ENCODE data around the gene COX5B. TPM values are rescaled to one million over a fixed set of nuclear protein-coding genes. Genes with fewer than 3 reads are reported as not detected.
"Not testable (repeated sequence)": the region's sequence is repeated elsewhere in the genome, so short reads cannot be mapped to it uniquely, and the experiment has no call there.

COX5B gene, protein sequence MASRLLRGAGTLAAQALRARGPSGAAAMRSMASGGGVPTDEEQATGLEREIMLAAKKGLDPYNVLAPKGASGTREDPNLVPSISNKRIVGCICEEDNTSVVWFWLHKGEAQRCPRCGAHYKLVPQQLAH
- total RNA-seq, result 1,345 TPM
- long read RNA-seq, transcript COX5B-201 (4 exons, 712 nt), result major isoform, 481 of 488 reads
- long read RNA-seq, partial matches to known transcripts, result 6 of 488 reads
- long read RNA-seq, other reads (novel, unspliced or antisense), result 1 of 488 reads

- intact Hi-C loops (cut with DNase I), result loop anchor here (1.0 kb wide), 1 partner anchor 18 kb away; the partner anchor contains the start of gene ACTR1B
- DNase-seq (ENCODE audit: missing footprints) (peak; percentile 100), ATAC-seq (peak; percentile 99)
Observed at GRCh38 chr2:97645695-97646629, at the start of gene COX5B. Gene COX5B (plus strand): TSS chr2:97646062. CDS start chr2:97646087, 25 bp downstream.

DNA sequence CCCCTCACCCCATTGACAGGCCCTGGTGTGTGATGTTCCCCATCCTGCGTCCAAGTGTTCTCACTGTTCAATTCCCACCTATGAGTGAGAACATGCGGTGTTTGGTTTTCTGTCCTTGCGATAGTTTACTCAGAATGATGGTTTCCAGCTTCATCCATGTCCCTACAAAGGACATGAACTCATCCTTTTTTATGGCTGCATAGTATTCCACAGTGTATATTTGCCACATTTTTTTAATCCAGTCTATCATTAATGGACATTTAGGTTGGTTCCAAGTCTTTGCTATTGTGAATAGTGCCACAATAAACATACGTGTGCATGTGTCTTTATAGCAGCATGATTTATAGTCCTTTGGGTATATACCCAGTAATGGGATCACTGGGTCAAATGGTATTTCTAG lies 49.7 kb upstream of the COX5B start:
- intact Hi-C loops (cut with DNase I); ATAC-seq; DNase-seq (ENCODE audit: missing footprints): not testable (repeated sequence)

DNA sequence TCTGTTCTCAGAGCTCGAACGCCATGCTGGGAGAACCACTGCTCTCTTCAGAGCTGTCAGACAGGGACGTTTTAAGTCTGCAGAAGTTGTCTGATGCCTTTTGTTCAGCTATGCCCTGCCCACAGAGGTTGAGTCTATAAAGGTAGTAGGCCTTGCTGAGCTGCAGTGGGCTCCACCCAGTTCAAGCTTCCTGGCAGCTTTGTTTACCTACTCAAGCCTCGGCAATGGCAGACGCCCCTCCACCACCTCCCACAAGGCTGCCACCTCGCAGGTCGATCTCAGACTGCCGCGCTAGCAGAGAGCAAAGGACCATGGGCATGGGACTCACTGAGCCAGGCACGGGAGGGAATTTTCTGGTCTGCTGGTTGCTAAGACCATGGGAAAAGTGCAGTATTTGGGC lies 44.3 kb upstream of the COX5B start:
- ATAC-seq; intact Hi-C loops (cut with DNase I); DNase-seq (ENCODE audit: missing footprints): not testable (repeated sequence)

GRCh38 chr2:97605109-97605508 lies 40.8 kb upstream of the COX5B start:
- ATAC-seq; intact Hi-C loops (cut with DNase I); DNase-seq (ENCODE audit: missing footprints): not testable (repeated sequence)

GRCh38 chr2:97605524-97606339 lies 40.1 kb upstream of the COX5B start:
- peak; percentile 1 for DNase-seq (ENCODE audit: missing footprints)
- intact Hi-C loops (cut with DNase I); ATAC-seq: not testable (repeated sequence)

DNA sequence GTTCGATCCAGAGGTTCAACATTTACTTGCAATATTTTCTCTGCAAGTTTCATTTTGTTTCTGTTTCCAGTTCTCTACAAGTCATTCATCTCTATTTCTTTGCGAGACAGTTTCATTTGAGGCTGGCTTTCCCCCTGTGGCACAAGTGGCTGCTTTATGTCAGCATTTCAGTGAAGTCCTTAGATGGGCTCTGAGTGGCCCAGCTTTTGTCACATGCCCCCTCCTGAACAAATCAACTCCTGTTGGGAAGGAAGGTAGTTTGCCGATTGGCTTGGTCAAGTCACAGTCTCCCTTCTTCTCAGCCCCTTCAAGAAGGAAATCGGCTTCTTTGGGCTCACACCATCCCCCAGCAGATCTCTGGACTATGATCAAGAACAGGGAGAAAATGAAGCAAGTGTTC lies 37.1 kb upstream of the COX5B start:
- ATAC-seq; DNase-seq (ENCODE audit: missing footprints); intact Hi-C loops (cut with DNase I): not testable (repeated sequence)

- intact Hi-C loops (cut with DNase I); ATAC-seq; DNase-seq (ENCODE audit: missing footprints): not testable (repeated sequence)
Observed at GRCh38 chr2:97611895-97612294, 34.0 kb upstream of the COX5B start.

- intact Hi-C loops (cut with DNase I); DNase-seq (ENCODE audit: missing footprints); ATAC-seq: not testable (repeated sequence)
Observed at GRCh38 chr2:97615746-97616145, 30.1 kb upstream of the COX5B start.

DNA sequence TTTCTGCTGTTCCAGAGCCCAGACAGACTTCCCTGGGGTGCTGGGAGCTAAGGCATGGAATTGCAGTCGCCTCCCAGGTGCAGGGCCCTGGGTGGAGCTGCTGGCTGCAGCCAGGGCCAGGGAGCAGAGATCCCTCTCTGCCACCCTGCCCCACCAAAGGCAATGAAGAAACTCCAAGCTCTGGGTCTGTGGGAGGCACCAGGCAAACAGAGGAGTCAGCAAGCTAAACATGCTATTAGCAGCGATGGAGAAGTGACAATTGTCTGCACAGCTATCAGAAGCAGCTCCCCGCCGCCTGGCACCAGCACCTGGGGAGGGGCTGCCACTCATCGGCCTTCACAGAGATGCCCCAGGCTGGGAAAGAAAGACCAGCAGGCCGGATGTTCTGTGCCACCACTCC lies 28.0 kb upstream of the COX5B start:
- ATAC-seq, result no peak
- intact Hi-C loops (cut with DNase I), result no loop called here
- no peak for DNase-seq (ENCODE audit: missing footprints)

- ATAC-seq; DNase-seq (ENCODE audit: missing footprints); intact Hi-C loops (cut with DNase I): not testable (repeated sequence)
Observed at GRCh38 chr2:97618939-97619827, 26.7 kb upstream of the COX5B start.

DNA sequence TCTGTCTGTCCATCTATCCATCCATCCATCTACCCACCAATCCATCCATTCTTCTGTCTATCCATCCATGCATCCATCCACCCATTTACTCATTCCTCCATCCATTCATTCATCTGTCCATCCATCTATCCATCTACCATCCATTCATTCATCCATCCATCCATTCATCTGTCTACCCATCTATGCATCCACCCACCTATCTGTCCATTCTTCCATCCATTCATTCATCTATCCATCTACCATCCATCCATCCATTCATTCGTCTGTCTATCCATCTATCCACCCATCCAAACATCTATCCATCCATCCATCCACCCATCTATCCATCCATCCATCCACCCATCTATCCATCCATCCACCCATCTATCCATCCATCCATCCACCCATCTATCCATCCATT lies 25.4 kb upstream of the COX5B start:
- ATAC-seq; intact Hi-C loops (cut with DNase I); DNase-seq (ENCODE audit: missing footprints): not testable (repeated sequence)

- intact Hi-C loops (cut with DNase I); DNase-seq (ENCODE audit: missing footprints); ATAC-seq: not testable (repeated sequence)
Observed at GRCh38 chr2:97622976-97623375, 22.9 kb upstream of the COX5B start.

- DNase-seq (ENCODE audit: missing footprints); intact Hi-C loops (cut with DNase I); ATAC-seq: not testable (repeated sequence)
Observed at GRCh38 chr2:97625354-97626048, 20.4 kb upstream of the COX5B start.

GRCh38 chr2:97626049-97626430 lies 19.8 kb upstream of the COX5B start:
- ATAC-seq; DNase-seq (ENCODE audit: missing footprints); intact Hi-C loops (cut with DNase I): not testable (repeated sequence)

DNA sequence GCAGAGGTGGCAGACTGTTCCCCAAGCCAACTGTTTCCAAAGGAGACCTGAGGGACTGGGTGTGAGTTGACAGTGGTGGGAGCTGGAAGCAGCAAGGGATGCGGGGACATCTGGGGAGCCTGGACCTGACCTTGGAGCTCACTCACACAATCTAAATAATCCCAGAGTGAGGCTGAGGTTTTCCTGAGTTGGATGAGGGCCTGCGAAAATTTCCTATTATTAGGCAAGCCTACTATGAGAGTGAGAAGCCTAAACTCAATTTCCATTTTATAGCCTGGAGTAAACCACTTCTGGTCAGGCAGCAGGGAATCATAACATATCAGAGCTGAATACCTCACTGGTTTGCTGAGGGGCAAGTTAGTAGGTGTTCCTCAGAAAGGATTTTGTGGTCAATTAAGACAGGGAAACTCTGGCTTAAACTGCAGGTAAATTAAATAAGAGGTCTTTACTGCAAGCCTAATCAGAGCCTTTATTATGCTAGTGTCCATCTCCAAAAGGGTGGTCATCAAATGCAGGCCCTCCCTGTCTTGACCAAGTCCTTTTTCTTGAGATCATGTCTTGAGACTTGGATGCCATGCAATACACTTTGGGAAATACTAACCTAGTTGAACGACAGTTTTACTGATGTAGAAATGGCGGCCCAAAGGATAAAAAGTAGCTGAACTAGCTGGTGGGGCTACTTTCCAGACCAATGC lies 1.7 kb upstream of the COX5B start:
- DNase-seq (ENCODE audit: missing footprints) (no peak), ATAC-seq (no peak)
- intact Hi-C loops (cut with DNase I), result no loop called here

DNA sequence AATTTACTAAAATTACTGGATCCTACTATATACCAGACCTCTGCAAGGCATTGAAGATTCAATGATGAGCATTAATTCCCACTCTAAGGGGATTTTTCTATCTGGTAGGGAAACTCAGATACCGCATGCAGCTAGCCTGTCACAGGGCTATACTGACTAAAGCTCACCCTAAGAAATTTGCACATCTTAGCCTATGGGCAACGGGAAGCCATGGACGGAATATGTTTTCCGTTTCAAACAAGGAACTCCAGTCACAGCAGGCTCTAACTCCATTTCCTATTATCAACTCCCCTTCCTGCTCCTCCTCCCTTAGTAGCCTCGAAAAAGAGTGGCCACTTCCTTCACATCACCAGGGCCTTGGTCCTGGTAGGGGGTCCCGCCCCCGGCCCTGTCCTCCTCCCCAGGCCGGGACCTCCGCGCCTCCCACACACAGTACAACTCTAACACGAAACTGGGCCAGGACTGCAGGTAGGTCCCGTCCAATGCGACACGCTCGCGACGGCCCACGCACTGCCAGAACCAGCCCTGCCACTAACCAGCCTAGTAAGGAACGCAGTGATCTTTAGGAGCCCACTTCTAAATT lies 659 bp upstream of the COX5B start:
- intact Hi-C loops (cut with DNase I), result loop anchor here (1.0 kb wide), 1 partner anchor 19 kb away; the partner anchor contains the start of gene ACTR1B
- DNase-seq (ENCODE audit: missing footprints), result peak; percentile 78
- ATAC-seq, result peak; percentile 53

All from Right ventricle myocardium inferior (tissue), 1 donor.